NCI-H2029 (cell line): ENCODE measurements around the gene S100A7A.
"Not testable (repeated sequence)": the region's sequence is repeated elsewhere in the genome, so short reads cannot be mapped to it uniquely, and the experiment has no call there.

Source experiments
- DNase-seq: peaks from one replicate; lab custom pipeline; 2025; lab: John Stamatoyannopoulos, UW

S100A7A gene

DNA sequence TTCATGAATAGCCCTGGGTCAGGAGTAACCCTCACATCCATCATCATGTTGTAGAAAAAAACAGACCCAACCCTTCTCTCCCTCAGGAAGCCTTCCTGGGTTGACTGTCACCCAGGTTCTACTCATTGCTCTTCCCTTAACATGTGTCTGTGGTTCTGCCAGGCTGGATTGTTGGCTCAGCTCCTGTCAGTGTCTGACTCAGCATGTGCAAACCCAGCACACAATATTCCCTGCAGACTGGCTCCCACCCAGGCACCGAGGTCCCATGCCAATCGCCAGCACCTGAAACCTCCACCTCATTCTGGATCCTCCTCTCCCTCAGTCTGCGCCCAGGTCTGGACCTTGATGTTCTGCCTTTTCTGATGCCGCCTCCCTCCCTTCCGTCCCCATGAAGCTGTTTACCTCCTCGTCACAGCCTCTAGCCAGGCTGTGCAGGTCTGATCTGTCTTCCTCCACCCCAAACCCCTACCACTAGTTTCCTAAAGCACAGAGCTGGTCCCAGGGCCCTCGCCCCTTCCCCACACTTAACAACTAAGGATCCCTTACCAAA lies 21.1 kb upstream of the S100A7A start:
- no peak for DNase-seq

DNA sequence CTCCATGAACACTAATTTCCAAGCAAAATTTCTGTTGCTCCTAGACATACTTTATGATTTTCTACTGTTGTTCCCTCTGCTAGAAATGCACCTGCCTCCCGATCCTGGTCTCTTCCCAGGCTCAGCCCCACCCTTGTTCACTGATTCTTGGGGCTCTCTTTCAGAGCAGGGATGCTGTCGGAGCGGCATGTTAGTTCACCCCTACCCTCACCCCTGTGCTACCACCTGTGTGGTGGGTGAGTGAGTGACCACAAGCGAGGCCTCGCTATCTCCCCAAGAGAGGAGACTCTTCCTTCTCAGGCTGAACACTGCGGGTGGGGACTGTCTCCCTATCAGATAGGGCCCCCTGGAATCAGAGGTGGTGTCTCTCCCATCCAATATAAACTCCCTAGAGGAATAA lies 20.5 kb upstream of the S100A7A start:
- DNase-seq = no peak

DNA sequence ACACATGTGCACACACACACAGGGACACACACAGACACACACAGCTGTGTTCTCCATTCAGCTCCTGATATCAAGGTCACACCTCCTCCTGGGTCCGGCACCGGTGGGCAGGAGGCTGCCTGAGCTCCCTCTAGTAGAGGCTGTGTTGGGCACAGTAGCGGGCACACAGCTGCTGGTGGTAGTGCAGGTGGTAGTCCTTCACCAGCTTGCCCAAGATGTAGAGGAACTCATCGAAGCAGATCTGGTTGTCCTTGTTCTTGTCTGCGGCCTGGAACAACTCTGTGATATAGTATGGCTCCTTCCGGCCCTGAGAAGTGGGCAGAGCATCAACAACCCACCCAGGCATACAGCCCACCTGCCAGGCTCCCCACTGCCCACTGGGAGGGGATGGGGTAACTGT lies 19.9 kb upstream of the S100A7A start:
- no peak for DNase-seq

DNA sequence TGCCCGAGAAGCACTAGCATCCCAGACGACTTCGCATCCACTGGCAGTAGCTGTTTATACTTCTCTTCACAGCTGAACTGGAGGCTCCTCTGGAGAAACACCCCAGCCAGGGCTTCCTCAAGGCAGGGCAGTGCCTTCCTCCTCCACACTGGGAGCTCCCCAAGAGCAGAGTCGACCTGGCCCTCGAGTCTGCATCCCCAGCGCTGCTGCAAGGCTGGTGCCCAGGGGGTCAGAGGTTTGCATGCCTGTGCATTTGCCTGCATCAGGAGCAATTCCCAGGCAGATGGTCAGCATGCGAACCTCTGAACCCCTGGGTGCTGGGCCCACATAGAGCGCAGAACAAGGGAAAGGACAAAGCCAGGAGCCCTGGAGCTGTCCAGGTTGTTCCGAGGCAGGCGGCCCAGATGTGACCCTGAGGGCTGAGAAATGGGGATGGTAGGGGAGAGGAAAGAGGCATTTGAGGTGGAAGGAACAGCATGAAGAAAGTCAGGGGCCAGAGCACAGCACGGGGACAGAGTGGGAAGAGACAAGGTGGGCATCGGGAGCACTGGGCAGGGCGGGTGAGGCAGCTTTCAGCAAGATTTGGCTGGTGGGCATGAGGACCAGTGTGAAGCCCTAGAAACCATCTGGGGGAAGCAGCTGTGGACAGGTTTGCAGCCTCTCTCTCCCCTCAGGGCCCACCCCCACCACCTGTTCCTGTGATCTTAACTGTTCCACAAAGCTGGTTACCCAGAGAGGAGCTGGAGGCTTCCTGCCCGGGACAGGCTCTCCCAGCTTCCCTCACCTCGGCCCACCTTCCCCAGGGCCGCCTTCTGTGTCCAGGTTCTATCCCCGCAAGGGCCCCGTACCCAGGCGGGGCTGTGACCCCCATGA lies 19.0 kb upstream of the S100A7A start:
- DNase-seq = no peak

DNA sequence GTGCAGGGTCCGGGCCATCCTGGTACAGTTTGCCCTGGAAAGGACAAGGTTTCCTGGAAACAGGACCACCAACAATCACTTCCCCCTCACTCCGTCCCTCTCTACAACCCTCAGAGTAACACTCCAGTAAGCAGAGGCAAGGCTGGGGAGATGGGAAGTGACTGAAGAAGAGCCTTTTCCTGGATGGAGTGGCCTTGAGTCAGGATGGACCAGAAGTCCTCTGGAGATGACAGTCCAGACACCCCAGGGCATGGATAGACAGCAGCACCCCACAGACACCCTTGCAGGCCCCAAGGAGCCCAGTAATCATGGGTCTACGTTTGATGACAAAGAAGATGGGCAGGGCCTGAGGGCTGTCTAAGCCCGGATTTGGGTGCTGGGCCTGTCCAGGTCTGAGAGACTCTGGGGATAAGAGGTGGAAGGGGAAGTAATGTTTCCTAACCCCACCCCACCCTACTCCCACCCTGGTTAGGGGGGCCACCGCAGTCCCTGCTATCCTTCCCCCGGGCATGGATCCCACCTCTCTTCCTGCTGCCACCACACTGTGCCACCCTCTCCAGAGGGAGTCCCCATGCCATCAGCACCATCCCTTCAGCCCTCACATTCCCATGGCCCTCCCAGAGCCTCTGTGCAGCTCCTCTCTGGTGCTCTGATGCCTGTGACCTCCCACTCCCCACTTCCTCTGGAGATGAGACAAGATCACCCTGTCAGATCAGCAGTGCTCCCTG lies 18.2 kb upstream of the S100A7A start:
- no peak for DNase-seq

DNA sequence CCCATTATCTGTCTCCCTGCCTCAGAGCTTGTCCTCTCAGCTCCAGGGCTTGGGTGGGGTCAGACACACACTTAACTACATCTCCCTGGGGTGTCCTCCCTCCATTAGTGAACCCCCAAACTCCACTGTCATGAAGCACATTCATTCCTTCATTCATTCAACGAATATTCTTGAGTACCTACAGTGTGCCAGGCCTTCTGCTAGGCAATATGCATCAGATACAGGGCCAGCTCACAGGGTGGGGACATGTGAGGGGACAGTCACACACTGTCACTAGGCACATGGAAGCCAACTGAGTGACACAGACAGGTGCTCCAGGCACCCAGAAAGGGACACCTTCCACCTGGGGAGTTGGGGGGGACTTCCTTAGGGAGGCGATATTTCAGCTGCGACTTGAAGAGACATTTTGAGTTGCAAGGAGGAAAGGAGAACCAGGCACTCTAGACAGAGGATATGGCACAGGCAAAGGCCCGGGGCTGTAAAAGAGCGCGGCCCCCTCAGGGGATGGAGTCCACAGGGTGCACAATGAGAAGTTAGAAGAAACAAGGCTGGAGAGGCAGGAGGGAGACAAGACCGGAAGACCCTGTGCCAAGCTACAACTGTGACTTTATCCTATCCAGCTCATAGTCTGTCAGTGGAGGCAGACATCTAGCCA lies 16.8 kb upstream of the S100A7A start:
- no peak for DNase-seq

DNA sequence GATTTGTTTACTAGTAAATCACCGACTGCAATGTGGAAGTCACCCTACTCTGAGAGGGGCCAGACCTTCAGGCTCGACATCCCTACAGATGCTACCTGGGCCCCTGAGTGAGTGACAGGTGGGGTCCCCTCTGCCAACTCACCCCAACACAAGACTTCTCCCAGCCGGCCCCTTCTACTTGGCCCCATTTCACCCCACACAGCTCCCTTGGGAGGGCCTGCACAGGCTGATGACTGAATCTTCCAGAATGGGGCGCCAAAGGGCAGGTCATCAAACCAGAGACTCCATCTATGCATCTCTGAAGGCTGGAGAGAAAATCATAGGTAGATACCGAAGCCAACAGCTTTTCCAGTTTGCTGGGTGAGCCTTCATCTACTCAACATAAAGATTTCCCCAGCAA lies 16.1 kb upstream of the S100A7A start:
- peak; percentile 19 for DNase-seq

DNA sequence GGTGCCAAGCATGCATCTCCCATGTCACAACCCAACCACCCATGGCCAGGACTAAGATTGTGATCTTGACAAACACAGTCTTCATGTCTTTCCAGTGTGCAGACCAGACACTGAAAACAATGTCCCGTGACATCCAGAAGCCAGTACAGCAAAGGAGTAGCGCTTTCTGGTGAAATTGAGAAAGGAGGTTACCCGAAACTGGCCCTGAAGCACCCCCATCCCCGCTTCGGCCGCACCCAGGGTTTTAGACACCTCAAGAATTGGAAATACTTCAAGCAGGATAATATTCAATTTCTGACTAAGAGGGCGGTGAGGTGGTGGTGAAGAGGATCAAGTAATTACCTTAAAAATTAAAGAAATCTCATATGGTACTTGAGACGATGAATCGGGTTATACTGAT lies 14.9 kb upstream of the S100A7A start:
- no peak for DNase-seq

DNA sequence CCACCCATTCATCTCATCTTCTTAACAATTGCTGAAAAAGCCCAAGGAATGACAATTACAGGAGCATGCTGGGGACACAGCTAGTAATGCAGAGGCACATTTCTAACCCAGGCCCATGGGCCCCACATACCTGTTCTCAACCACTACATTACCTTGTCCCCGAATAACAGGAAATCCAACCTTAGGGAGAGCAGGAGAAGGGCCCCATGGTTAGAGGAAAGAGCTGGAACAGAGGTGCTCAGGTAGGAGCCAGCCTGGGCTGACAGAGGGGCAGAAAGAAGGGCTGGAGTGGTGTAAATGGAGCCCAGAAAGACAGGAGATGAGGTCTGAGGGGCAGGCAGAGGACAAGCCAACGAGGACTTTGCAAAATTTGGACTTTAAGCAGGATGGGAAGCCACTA lies 14.1 kb upstream of the S100A7A start:
- no peak for DNase-seq

DNA sequence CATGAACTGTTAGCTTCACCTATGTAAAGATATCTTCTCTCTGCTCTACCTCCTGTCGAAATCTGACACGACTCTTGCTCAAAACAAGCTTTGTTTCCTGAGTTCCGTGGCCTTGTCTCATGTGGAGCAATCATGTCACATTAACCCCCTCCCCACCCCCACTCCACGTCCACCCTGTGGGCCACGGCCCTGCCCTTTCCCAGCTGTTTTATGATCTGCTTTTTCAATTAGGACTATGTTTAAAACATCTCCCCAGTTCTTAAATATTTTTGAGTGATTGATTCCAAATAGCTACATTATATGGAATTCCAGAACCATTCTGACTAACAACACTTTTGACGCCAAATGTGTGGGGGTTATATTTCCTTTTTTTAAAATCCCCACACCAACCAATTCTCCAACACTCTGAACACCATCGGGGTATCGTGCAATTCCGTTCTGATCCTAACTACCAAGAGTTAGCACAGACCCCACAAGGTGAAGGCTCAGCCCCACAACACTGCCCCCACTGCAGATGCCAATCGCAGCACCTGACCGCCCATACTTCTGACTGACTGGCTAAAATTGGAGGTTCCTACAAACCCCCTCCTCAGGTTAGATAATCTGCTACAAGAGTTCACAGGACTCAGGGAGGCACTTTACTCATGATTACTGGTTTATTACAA lies 12.8 kb upstream of the S100A7A start:
- no peak for DNase-seq

DNA sequence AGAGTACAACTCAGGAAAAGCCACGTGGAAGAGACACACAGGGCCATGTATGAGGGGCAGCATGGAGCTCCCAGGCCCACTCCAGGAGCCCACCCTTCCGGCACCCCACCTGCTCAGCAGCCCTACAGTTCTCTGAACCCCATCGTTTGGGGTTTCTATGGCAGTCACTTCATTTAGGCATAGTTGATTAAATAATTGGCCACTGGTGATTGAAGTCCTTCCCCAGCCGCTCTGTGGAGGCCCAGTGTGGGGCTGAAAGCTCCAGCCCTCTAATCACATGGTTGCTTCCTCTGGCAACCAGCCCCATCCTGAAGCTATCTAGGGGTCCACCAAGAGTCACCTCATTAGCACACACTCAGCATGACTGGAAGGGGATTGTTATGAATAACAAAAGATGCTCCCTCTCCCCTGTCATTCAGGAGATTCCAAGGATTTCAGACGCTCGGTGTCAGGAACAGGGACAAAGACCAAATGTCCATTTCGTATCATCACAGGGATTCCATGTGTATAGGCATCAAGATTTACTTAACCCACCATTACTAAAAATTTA lies 12.2 kb upstream of the S100A7A start:
- no peak for DNase-seq

DNA sequence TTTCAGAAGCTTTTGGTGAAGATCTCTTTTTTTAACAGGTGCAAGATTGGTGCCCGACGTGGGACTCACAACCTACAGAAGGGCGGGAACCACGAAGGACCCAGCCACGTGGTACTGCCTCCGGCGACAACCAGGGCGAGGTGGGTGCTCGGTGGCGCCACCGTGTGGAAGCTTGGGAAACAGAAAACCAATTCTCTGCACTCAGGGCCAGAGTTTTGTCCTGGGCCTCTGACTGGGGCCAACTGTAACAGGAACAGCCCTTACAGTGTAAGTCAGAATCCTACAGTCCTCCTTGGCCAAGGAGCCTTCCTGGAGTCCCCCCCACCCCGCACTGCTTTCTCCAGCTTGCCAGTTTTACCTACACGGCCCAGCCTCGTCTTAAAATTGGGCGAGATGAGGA lies 11.6 kb upstream of the S100A7A start:
- no peak for DNase-seq

DNA sequence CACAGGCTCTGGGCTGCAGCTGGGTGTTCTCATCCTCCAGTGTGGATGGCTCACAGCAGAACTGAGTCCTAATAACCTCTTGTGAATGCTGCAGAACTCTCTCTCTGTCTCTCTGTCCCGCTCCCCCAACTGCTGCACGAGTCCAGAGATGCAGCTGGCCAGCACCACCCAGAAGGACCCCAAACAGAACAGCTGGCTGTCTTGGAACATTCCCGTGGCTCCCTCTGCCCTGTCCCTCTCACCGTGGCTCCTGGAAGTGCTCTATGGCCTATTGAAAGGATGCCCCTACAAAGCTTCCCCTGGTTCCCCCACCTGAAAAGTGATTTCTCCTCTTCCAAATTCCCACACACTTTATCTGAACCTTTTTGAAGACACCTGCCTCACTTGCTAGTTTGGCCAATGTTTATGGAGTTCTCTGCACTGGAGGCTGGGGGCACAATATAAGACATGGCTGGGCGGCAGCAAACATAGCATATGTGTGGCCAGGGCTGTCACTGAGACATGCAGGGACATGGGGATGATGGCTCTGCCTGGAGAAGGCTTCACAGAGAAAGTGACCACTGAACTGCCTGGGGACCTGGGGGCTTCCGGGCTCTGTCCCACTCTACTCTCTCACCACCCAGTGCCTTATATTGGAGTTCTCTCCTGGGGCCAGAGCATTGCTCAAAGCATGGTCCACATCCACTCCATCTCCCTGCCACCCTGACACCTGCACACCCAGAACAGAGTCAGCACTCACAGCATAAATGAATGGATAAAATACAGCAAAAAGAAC lies 10.3 kb upstream of the S100A7A start:
- not testable (repeated sequence) for DNase-seq

DNA sequence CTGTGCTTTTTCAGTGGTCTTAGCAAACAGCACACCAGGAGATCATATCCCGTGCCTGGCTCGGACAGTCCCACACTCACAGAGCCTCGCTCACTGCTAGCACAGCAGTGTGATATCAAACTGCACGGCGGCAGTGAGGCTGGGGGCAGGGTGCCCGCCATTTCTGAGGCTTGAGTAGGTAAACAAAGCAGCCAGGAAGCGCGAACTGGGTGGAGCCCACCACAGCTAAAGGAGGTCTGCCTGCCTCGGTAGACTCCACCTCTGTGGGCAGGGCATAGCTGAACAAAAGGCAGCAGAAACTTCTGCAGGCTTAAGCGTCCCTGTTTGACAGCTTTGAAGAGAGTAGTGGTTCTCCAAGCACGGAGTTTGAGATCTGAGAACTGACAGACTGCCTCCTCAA lies 9.0 kb upstream of the S100A7A start:
- DNase-seq = peak; percentile 10

DNA sequence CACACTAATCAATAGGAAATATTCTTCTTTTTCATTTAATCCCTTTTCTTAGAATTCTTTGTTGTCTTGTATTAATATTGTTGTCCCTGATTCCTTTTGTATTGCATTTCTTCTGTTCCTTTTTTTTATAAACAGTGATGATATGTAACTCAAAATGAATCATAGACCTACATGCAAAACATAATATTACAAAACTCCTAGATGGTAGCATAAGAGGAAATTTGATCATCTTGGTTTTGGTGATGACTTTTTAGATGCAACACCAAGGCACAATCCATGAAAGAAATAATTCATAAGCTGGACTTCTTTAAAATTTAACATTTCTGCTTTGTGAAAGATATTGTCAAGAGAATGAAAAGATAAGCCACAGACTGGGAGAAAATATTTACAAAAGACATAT lies 2.4 kb upstream of the S100A7A start:
- not testable (repeated sequence) for DNase-seq

DNA sequence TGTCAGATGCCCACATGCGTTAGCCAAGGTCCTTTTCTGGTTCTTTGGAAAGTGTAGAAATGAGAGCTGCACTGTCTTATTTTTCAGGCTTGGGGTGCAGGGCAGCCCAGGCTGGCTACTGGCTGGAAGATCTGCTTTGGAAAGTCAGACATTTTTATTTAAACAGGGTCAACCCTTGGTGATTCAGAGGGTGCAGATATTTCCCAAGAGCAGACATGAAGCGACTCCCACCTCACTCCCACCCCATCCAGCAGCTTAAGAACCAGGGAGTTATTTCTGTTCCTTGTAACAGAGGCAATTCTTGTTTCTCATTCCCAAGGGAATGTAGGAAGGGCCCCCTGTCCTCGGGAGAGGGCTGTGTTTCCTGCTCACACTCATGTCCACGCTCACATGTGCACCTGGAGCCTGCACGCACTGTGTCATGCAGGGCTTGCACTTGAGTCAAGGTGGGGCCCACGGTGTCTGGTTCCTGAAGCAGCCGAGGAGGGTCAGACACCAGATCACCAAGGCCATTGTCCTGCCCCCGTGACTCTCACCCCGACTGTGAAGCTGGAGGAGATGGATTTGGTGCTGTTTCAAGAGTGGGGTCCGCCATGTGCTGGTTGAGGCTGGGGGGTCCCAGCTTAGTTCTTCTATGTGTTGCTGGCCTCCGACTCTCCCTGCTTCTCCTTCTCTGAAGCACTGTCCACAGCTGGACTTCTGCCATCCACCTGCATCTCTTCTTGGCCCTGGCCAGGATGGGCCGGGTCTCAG lies 992 bp downstream of the S100A7A start:
- no peak for DNase-seq

DNA sequence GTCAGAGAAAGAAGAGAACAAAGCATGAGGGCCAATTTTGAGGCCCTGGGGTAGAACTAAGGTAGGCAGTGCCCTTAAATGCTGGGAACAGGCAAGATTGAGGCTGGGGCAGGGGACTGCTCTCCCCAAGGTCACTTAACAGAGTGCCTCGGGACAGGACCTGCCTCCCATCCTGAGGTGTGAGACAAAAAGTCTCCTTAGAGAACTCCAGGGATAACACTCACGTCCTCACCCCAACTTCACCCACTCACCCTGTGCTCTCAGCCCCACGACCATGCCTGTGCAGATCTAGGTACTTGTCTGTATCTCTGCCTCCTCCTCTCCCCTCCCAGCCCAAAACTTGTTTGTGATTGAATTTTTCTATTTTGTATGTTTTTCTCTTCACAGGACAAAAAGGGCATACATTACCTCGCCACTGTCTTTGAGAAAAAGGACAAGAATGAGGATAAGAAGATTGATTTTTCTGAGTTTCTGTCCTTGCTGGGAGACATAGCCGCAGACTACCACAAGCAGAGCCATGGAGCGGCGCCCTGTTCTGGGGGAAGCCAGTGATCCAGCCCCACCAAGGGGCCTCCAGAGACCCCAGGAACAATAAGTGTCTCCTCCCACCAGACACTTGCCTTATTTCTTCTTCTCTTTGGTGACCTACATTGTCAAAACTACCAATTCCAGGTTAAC lies 2.6 kb downstream of the S100A7A start:
- not testable (repeated sequence) for DNase-seq

DNA sequence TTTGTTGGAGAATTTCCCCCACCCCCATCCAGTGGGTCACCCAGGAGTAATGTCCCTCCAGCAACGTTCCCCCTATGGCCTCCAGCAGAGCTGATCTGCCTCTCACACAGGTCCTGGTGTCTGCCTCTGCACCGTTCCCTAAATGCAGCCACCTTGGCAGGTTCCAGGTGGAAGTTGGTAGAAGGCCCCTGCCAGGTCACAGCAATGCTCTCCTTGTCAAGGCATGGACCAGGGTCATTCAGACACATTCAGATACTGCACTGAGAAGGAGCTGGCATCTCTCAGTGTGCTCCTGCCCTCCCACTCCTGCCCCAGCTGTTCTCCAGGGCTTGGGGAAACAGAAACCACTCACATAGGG lies 3.1 kb downstream of the S100A7A start:
- not testable (repeated sequence) for DNase-seq

DNA sequence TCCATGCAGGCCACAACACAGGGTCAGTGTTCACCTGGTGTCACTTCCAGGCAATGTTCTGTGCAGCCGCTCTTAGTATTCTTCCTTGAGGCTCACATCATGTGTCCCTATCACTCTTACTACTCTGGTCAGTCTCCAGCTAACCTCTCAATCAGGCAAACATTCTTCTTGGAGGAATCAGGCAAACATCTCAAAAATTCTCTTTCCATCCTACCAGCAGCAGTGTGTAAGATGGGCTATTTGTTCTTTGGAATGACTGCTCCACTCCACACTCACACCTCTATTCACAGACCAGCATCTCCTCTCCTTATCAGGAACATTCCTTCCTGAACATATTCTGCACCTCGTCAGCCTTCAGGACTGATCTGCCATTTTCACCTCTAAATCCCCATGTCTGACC lies 4.0 kb downstream of the S100A7A start:
- no peak for DNase-seq
